A549 (cell line): Measurements from ENCODE around the gene ZXDC.

Experiments
- CHD4 ChIP-seq: fragments of 200-600 bp; sonication (generic); IDR thresholded peaks from 2 replicates; pipeline ENCODE4 v1.6.1; 2016; ENCODE audit warnings: antibody characterized with exemption, mild to moderate bottlenecking, borderline replicate concordance
- ESRRA ChIP-seq: fragments of 150-350 bp; IDR thresholded peaks from 2 replicates; pipeline ENCODE4 v1.6.1; 2014; ENCODE audit warnings: mild to moderate bottlenecking, low read length, borderline replicate concordance
- HEYL ChIP-seq: fragments of 250-450 bp; sonication (Bioruptor Pico); IDR thresholded peaks from 2 replicates; pipeline ENCODE4 v1.8.0; 2021; ENCODE audit warnings: mild to moderate bottlenecking, moderate library complexity
- JUN ChIP-seq, 2 experiments: fragments of >200 bp; sonication (Bioruptor Twin); formaldehyde crosslinking; IDR thresholded peaks; 2 replicates in 1 of 2; 3 replicates in 1 of 2; pipeline ENCODE4 v1.6.1; 2016 to 2017
- MAX ChIP-seq: IDR thresholded peaks from 2 replicates; pipeline ENCODE4 v1.6.1; 2012
- PBX3 ChIP-seq: IDR thresholded peaks from 2 replicates; pipeline ENCODE4 v1.6.1; 2012
- POLR2A ChIP-seq: IDR thresholded peaks from 2 replicates; pipeline ENCODE4 v1.6.1; 2012; ENCODE audit warnings: mild to moderate bottlenecking, low read length
- RCOR1 ChIP-seq: fragments of 150-350 bp; IDR thresholded peaks from 2 replicates; pipeline ENCODE4 v1.6.1; 2014; ENCODE audit warnings: antibody characterized with exemption, low read length, low read depth
- RFX5 ChIP-seq: fragments of 450-650 bp; IDR thresholded peaks from 2 replicates; pipeline ENCODE4 v1.7.1; 2014; ENCODE audit warnings: antibody characterized with exemption, mild to moderate bottlenecking, moderate library complexity
- SREBF2 ChIP-seq: fragments of 450-650 bp; IDR thresholded peaks from 2 replicates; pipeline ENCODE4 v1.6.1; 2014; ENCODE audit warnings: mild to moderate bottlenecking, moderate library complexity
- TF ChIP-seq, protein P1 (sequence below): fragments of >200 bp; sonication (Bioruptor Twin); formaldehyde crosslinking; IDR thresholded peaks from 3 replicates; pipeline ENCODE4 v1.5.1; 2016
- TF ChIP-seq, protein P2 (sequence below): IDR thresholded peaks from 2 replicates; pipeline ENCODE4 v1.6.1; 2012; ENCODE audit warnings: low read depth, borderline replicate concordance
- TF ChIP-seq, protein P3 (sequence below): fragments of 150-350 bp; IDR thresholded peaks from 2 replicates; pipeline ENCODE4 v1.6.1; 2014; ENCODE audit warnings: low read depth, mild to moderate bottlenecking, low read length
- TF ChIP-seq, protein P4 (sequence below): fragments of 200-600 bp; sonication (generic); IDR thresholded peaks from 2 replicates; pipeline ENCODE4 v1.6.1; 2016; ENCODE audit warnings: antibody characterized with exemption, mild to moderate bottlenecking, moderate library complexity

GRCh38 chr3:126415661-126416591 lies 59.8 kb downstream of the ZXDC start:
- TF ChIP-seq PBX3 (no peak), JUN (IDR thresholded peaks at IDR 0.05) (no peak), RFX5 (no peak), POLR2A (no peak), SREBF2 (no peak), MAX (no peak), CHD4 (no peak), ESRRA (no peak), HEYL (CRISPR knock-in tag) (no peak), RCOR1 (no peak)
- TF ChIP-seq, protein P1, sequence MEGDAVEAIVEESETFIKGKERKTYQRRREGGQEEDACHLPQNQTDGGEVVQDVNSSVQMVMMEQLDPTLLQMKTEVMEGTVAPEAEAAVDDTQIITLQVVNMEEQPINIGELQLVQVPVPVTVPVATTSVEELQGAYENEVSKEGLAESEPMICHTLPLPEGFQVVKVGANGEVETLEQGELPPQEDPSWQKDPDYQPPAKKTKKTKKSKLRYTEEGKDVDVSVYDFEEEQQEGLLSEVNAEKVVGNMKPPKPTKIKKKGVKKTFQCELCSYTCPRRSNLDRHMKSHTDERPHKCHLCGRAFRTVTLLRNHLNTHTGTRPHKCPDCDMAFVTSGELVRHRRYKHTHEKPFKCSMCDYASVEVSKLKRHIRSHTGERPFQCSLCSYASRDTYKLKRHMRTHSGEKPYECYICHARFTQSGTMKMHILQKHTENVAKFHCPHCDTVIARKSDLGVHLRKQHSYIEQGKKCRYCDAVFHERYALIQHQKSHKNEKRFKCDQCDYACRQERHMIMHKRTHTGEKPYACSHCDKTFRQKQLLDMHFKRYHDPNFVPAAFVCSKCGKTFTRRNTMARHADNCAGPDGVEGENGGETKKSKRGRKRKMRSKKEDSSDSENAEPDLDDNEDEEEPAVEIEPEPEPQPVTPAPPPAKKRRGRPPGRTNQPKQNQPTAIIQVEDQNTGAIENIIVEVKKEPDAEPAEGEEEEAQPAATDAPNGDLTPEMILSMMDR: no peak
- TF ChIP-seq, protein P2, sequence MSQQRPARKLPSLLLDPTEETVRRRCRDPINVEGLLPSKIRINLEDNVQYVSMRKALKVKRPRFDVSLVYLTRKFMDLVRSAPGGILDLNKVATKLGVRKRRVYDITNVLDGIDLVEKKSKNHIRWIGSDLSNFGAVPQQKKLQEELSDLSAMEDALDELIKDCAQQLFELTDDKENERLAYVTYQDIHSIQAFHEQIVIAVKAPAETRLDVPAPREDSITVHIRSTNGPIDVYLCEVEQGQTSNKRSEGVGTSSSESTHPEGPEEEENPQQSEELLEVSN: no peak
- TF ChIP-seq, protein P3, sequence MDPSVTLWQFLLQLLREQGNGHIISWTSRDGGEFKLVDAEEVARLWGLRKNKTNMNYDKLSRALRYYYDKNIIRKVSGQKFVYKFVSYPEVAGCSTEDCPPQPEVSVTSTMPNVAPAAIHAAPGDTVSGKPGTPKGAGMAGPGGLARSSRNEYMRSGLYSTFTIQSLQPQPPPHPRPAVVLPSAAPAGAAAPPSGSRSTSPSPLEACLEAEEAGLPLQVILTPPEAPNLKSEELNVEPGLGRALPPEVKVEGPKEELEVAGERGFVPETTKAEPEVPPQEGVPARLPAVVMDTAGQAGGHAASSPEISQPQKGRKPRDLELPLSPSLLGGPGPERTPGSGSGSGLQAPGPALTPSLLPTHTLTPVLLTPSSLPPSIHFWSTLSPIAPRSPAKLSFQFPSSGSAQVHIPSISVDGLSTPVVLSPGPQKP: no peak
- TF ChIP-seq, protein P4, sequence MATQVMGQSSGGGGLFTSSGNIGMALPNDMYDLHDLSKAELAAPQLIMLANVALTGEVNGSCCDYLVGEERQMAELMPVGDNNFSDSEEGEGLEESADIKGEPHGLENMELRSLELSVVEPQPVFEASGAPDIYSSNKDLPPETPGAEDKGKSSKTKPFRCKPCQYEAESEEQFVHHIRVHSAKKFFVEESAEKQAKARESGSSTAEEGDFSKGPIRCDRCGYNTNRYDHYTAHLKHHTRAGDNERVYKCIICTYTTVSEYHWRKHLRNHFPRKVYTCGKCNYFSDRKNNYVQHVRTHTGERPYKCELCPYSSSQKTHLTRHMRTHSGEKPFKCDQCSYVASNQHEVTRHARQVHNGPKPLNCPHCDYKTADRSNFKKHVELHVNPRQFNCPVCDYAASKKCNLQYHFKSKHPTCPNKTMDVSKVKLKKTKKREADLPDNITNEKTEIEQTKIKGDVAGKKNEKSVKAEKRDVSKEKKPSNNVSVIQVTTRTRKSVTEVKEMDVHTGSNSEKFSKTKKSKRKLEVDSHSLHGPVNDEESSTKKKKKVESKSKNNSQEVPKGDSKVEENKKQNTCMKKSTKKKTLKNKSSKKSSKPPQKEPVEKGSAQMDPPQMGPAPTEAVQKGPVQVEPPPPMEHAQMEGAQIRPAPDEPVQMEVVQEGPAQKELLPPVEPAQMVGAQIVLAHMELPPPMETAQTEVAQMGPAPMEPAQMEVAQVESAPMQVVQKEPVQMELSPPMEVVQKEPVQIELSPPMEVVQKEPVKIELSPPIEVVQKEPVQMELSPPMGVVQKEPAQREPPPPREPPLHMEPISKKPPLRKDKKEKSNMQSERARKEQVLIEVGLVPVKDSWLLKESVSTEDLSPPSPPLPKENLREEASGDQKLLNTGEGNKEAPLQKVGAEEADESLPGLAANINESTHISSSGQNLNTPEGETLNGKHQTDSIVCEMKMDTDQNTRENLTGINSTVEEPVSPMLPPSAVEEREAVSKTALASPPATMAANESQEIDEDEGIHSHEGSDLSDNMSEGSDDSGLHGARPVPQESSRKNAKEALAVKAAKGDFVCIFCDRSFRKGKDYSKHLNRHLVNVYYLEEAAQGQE: no peak
